ENCODE data around the gene HKDC1.
"Not testable (repeated sequence)": the region's sequence is repeated elsewhere in the genome, so short reads cannot be mapped to it uniquely, and the experiment has no call there.

Gene HKDC1

DNA sequence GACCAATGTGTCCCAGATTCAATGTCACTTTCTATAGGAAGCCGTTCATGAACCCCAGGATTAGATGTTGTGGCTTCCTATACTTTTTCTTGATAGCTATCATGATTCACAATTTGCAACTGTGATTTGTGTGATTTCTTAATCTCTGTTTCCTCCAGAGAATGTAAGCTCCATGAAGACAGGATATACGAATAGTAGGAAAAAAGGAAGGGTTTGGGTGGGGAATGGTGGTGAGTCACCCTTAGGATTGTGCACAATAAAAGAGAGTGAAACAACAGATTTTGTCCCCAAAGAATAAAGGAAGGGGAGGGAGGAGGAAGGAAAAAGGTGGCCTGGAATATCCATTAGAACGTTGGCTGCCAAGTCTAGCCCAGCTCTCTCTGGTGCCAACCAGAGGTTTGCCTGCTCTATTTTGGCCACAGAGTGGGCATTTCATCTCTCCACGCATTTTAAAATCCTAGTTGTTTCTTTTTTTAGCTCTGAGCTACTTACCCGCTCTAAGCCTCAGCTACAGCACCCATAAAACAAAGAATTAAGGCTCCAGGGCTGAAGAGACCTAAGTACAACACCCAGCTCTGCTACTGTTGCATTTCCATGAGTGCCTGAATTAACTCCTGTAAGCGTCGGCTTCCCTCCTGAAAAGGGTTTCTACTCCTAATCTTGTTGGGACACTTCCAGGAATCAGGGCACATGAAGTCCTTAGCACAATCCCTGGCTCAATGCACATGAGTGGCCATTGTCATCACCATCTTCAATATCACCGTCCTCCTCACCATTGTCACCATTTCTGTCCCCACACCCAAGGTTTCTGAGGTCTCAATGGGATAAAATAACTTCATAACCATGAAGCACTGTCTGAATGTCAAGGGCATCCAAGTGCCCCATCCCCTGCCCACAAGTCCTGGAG lies 61.6 kb downstream of the HKDC1 start:
- DNase-seq, result no peak

DNA sequence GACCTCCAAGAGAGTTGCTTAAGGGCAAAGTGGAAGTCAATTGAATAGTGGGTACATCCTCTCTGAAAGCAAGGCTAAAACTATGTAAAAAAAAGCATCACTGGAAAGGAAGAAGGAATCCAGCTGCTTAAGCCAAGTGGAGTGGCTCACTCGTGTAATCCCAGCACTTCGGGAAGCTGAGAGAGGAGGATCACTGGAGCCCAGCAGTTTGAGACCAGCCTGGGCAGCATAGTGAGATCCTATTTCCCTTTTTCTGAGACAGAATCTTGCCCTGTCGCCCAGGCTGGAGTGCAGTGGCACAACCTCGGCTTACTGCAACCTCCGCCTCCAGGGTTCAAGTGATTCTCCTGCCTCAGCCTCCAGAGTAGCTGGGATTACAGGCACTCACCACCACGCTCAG lies 64.3 kb downstream of the HKDC1 start:
- DNase-seq, result not testable (repeated sequence)

DNA sequence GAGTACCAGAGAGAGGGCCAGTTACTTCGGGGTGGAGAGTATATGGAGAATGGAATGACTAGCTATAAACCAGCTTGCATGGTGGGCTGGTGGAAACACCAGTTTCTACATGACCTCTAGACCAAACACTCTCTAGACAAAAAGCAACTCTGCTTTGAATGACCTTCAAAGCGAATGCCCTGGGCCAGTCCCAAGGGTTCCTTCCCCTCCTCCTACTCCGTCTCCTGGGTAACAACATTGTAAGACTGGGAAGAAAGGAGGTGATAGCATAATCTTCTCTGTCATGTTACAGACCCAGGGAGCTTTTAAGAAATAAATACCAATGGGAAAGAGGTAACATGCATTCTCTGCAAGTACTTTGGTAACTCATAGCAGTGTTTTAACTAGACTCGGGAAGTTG lies 65.6 kb downstream of the HKDC1 start:
- no peak for DNase-seq

DNA sequence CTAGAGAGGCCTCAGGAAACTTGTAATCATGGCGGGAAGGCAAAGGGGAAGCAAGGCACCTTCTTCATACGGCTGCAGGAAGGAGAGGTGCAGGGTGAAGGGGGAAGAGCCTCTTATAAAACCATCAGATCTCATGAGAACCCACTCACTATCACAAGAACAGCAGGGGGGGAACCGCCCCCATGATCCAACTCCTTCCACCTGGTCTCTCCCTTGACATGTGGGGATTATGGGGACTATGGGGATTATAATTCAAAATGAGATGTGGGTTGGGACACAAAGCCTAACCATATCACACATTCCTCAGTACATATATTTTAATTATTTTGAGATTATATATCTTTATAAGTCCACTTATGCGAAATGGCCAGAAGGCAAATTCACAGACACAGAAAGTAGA lies 67.0 kb downstream of the HKDC1 start:
- no peak for DNase-seq

DNA sequence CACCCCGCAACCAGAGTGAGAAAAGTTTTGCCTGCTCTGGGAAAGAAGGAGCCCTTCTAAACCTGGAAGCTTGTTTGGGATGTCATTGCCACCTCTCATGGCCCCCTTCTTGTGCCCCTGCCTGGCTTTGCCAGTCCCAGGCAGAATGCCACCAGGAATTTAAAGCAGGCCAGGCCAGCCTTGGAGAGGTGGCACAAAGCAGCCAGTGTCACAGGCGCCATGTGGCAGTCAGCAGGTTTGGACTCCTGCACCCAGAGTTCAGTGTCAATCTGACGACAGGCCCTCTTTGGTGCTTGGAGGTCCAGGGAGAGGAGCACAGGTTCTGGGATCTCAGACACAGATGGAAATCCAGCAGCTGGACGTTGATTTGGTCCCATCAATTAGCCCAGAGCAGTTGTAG lies 70.9 kb downstream of the HKDC1 start:
- DNase-seq, result no peak

DNA sequence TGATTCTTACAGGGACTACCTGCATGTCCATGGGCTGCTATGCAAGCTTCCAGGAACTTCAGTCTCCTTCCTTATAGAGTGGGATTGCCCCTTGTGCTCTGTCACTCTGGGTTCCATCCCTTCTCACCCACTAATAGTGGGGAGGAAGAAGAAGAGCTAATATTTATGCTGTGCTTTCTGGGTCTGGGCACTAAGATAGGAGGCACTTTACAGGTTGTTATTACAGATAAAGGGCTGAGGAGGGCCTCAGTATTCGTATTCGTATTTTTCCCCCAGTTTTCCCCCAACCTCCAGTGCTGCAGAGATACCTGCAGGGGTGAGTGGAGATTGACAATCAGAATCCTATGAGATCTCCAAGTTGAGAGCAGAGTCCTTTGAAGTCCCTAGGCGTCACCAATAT lies 72.3 kb downstream of the HKDC1 start:
- DNase-seq, result no peak

DNA sequence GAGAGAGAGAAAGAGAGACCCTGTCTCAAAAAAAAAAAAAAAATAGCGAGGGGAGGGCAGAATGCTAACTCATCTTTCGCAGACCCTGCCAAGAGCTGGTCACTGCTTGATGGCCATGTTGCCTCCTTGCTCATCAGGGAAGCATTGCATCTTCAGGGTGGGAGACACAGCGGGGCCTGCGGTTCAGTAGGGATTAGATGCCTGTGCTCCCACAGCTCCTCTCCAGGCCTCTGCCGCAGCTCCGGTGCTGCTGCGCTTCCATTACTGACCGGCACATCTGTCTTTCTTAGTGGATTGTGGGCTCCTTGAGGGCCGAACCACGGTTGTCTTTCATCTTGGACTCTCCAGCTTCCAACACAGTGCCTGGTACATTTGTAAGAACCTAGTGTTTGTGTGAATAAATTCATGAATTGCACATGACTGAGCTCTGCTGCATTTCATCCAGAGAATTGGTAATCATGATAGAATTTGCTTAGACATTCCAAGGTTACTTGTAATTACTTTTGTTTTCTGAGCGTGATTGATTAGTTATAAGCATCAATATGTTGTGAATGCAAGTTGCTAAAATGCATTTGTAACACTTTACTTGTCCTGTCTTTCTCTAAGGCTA lies 75.0 kb downstream of the HKDC1 start:
- DNase-seq, result no peak

DNA sequence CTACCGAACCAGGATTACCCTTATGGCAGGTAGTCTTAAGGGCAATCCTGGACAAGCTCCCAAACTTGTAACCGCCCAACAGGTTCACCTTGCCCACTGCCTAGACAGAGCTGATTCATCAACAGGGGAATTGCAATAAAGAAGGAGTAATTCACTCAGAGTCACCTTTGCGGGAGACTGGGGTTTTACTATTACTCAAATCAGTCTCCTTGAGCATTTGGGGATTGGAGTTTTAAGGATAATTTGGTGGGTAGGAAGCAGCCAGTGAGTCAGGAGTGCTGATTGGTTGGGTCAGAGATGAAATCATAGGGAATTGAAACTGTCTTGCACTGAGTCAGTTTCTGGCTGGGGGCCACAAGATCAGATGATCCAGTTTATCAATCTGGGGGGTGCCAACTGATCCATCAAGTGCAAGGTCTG lies 83.5 kb downstream of the HKDC1 start:
- no peak for DNase-seq

DNA sequence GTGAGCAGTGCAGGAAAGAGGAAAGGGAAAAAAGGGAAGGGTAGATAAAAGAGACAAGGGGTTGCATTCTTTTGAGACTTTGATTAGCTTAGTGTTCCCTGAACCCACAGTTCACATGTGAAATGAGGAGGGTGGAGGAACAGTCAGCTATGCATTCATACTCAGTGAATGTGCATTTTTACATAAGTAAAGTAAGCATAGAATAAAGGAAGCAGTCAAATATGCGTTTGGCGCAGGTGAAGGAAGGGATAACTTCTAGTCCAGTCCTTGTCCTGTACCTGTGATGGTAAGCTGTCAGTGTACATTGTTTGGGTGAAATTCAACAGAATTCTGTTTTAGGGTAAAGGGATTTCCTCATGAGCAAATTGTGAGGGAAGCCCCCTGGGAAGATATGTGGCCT lies 86.3 kb downstream of the HKDC1 start:
- no peak for DNase-seq

DNA sequence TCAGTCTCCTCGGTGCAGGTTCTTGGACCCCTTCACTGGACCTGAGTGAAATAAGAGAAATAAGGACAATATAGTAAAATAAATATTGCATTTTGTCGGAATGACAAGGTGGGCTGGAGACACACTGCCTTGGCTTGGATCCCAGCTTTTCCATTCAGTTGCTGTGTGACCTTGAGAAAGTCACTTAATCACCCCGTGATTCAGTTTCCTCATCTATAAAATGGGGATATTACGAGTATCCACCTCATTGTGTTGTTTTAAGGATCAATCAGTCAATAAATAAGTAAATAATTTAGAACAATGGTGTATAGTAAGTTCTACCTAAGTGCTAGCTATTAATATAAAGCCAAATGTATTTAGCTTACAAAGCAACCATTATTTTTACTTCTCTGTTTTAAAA lies 87.3 kb downstream of the HKDC1 start:
- DNase-seq, result no peak

DNA sequence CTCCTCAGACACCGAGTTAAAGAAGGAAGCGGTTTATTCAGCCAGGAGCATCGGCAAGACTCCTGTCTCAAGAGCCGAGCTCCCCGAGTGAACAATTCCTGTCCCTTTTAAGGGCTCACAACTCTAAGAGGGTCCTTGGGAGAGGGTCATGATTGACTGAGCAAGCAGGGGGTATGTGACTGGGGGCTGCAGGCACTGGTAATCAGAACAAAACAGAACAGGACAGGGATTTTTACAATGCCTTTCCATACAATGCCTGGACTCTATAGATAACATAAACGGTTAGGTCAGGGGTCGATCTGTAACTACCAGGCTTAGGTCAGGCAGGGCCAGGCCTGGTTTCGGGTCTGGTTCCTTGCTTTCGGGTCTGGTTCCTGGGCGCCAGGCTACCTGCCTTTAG lies 88.2 kb downstream of the HKDC1 start:
- not testable (repeated sequence) for DNase-seq

DNA sequence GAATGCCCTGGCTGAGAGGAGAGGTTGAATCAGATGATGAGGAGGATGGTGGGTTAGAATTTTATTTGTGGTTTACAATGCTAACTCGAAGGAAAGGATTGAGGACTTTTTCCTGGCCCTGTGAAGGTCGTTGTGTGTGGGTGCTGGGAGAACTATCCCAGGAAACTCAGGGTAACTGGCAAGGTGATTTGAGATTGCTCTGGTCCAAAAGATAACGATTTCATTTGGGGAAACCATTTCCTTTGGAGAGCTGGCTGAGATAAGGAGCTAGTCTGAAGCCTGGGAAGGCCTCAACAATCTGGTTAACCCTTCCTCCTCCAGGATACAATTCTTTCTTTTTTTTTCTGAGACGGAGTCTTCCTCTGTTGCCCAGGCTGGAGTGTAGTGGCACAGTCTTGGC lies 91.2 kb downstream of the HKDC1 start:
- no peak for DNase-seq

DNA sequence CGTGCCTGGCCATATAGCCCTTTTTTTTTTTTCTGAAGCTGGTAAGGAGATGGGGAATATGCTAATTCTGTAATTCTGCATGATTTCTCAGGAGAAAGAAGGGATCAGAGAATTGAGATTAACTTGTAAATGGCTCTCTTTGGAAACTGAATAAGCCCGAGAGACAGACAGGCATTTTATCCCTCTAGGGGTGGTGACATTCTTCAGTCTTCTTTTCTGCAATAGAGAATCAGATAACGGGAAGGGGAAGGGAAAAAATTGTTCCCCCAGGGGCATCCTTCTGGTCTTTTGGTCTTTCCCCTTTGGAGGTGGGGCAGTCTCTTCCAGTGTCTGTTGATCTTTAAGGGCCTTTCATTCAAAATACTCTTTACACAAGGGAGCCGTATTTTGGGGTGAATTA lies 92.4 kb downstream of the HKDC1 start:
- no peak for DNase-seq

DNA sequence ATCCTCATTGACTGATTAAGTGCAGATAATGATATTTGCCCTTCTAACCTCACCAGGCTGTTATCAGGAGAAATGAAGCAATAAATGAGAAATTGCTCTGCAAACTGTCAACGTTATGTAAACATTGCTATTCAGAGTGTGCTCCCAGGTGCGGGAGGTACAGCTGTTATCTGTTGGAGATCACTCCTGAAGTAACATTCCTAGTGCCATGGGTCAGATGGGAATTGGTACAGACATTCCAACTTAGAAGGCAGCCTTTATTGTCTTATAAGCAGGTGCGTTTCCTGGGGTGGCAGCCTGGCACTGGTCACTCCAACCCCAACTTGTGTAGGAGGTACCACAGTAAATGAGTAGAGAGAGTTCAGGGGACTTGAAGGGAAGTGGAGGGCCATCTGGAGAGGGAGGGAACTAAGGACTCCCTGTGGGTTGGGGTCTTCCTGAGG lies 95.0 kb downstream of the HKDC1 start:
- DNase-seq, result no peak

DNA sequence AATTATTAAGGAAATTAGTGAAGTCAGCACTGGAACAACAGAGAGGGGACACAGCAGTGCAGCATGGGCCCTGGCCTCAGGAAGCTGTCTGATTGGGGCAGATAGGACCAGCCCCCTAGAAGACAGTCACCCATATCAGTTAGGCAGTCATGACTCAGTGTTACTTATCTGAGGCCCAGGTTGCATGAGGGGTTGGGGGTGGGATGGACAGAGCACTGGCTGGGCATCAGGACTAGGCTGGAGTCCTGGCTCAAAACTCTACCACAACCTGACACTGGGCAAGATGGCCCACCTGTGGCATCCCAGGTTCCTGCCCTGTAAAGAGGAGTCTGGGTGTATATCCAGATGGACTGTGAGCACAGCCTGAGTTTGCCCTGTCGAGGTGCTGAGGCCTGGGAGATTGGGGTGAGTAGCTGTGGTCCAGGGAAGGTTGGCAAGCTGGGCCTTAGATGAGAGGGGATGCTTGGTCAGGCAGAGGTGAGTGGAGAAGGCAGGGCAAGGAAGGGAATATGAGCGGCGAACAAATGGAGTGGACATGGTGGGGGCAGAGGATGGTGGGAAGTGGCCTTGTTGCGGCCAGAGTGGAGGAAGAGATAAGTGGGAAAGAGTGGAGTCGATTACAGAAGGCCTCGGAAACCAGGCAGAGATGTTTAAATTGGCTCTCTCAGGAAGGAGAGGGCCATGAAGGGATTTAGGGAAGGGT lies 95.6 kb downstream of the HKDC1 start:
- no peak for DNase-seq

DNA sequence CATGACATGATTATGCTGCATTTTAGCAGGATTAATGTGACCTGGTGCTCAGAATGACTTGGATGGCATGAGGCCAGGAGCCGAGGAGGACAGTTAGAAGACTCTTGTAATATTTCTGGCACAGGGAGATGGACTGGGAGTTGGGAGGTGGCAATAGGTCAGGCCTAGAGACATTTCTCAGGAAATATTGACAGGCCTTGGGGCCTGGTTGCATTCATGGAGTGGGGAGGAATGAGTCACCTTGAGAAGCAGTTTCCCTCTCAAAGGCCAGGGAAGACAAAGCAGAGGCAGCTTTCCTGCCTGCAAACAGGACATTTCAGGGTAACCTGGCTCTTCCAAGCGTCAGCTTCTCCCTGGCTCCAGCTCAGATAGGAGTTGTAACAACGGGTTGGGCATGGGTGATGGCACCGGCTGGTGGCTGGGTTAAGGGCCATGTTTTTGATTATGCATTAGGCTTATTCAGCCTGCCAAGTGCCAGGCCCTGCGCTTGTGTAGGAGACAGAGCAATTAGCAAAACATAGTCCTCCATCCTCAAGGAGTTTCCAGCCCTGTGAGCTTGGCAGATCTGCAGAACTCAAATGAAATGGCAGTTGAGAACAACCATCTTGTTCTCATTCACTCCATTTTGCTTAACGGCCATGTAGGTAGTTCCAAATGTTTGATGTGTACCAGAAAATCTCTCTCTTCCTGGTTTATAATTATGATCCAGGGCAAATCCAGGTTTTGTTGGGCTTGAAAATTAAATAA lies 96.4 kb downstream of the HKDC1 start:
- no peak for DNase-seq
